B cell (primary cell): ENCODE data around the gene LHPP. TPM values are rescaled to one million over a fixed set of nuclear protein-coding genes. Genes with fewer than 3 reads are reported as not detected.
"Not testable (repeated sequence)": the region's sequence is repeated elsewhere in the genome, so short reads cannot be mapped to it uniquely, and the experiment has no call there.

ENCODE experiments used
- ATAC-seq: fragments of 200-7000 bp; cut with Tn5 transposase; one replicate; pipeline ENCODE4 v1.10.0; 2021; ENCODE audit warnings: low read depth, mild to moderate bottlenecking, moderate number of reproducible peaks, moderate library complexity
- CTCF ChIA-PET: fragments of 350-600 bp; sonication (Branson Sonifier 250); formaldehyde crosslinking; loops from one replicate; lab custom pipeline; 2021; ENCODE audit warnings: antibody characterized with exemption, inconsistent platforms; lab: Charles Lee
- POLR2A ChIA-PET: fragments of 350-600 bp; sonication (Branson Sonifier 250); formaldehyde crosslinking; loops from one replicate; lab custom pipeline; 2021; ENCODE audit warnings: antibody characterized with exemption; lab: Charles Lee
- DNase-seq: peaks from one replicate; pipeline ENCODE4 v3.0.0; 2013
- H2AFZ ChIP-seq: 2 replicates; pipeline ENCODE4 v1.6.1; 2012; ENCODE audit warnings: mild to moderate bottlenecking, low read depth, low read length; ENCODE audit not compliant: insufficient read depth, poor library complexity, severe bottlenecking
- H3K27ac ChIP-seq, 2 donors: 1 replicate in 1 of 2; 2 replicates in 1 of 2; pipeline ENCODE4 v1.5.1; 2012 to 2013; ENCODE audit warnings: low read length in 2 of 2, mild to moderate bottlenecking in 2 of 2, moderate library complexity in 1 of 2
- H3K27me3 ChIP-seq, 4 experiments: fragments of 200-600 bp in 1 of 4; sonication (generic) in 1 of 4; replicated peaks in 1 of 4; 1 replicate in 2 of 4; 2 replicates in 2 of 4; pipeline versions ENCODE4 v1.6.1 to v1.7.0; 2013 to 2016; ENCODE audit warnings: low read length in 3 of 4, mild to moderate bottlenecking in 2 of 4, mixed read lengths in 1 of 4, moderate library complexity in 1 of 4; ENCODE audit not compliant: insufficient read depth in 4 of 4, control insufficient read depth in 3 of 4; ENCODE audit errors: control extremely low read depth in 1 of 4
- H3K36me3 ChIP-seq, 2 experiments: replicated peaks in 1 of 2; 1 replicate in 1 of 2; 2 replicates in 1 of 2; pipeline versions ENCODE4 v1.6.1 to v1.7.1; 2013; ENCODE audit warnings: low read length in 1 of 2; ENCODE audit not compliant: insufficient read depth in 2 of 2, control insufficient read depth in 1 of 2; ENCODE audit errors: control extremely low read depth in 1 of 2, extremely low read depth in 1 of 2
- H3K4me1 ChIP-seq, 2 donors: fragments of 200-600 bp in 1 of 2; sonication (generic) in 1 of 2; 1 replicate in 1 of 2; 2 replicates in 1 of 2; pipeline versions ENCODE4 v1.5.1 to v1.6.1; 2013 to 2017; ENCODE audit warnings: low read length in 2 of 2; ENCODE audit not compliant: control insufficient read depth in 2 of 2, insufficient read depth in 2 of 2
- H3K4me2 ChIP-seq: replicated peaks from 2 replicates; pipeline ENCODE3; 2012; ENCODE audit warnings: mild to moderate bottlenecking, low read depth, low read length; ENCODE audit not compliant: poor library complexity, severe bottlenecking
- H3K4me3 ChIP-seq, 5 experiments: fragments of 200-600 bp in 1 of 5; sonication (generic) in 1 of 5; 1 replicate in 3 of 5; 2 replicates in 2 of 5; pipeline versions ENCODE4 v1.5.1 to v1.7.0; 2011 to 2016; ENCODE audit warnings: low read length in 4 of 5, mild to moderate bottlenecking in 4 of 5, low read depth in 2 of 5, control low read depth in 1 of 5, moderate library complexity in 1 of 5; ENCODE audit not compliant: insufficient read depth in 1 of 5; ENCODE audit errors: control extremely low read depth in 1 of 5, extremely low read depth in 1 of 5
- H3K79me2 ChIP-seq: fragments of 200-600 bp; sonication (generic); one replicate; pipeline ENCODE4 v1.6.0; 2016; ENCODE audit warnings: low read length; ENCODE audit not compliant: control insufficient read depth, insufficient read depth
- H3K9ac ChIP-seq: fragments of 200-600 bp; sonication (generic); 2 replicates; pipeline ENCODE4 v1.6.1; 2017; ENCODE audit warnings: mild to moderate bottlenecking, low read length, moderate library complexity
- H3K9me3 ChIP-seq, 3 donors: one replicate each; pipeline versions ENCODE4 v1.6.1 to v1.7.1; 2013; ENCODE audit warnings: low read length in 2 of 3; ENCODE audit not compliant: control insufficient read depth in 2 of 3, insufficient read depth in 1 of 3; ENCODE audit errors: control extremely low read depth in 1 of 3
- H4K20me1 ChIP-seq: 2 replicates; pipeline ENCODE4 v1.6.0; 2012; ENCODE audit warnings: mild to moderate bottlenecking, low read length; ENCODE audit not compliant: insufficient read depth, control insufficient read depth, poor library complexity, severe bottlenecking
- H3K27ac Mint-ChIP-seq: one replicate; pipeline ENCODE4 v1.8.0; 2021; ENCODE audit warnings: mixed read lengths
- H3K27me3 Mint-ChIP-seq: one replicate; pipeline ENCODE4 v1.8.0; 2021; ENCODE audit warnings: mixed read lengths
- H3K4me1 Mint-ChIP-seq: one replicate; pipeline ENCODE4 v1.8.0; 2021; ENCODE audit warnings: mixed read lengths
- H3K4me3 Mint-ChIP-seq: one replicate; pipeline ENCODE4 v1.8.0; 2021; ENCODE audit warnings: mixed read lengths
- H3K9me3 Mint-ChIP-seq: one replicate; pipeline ENCODE4 v1.8.0; 2022; ENCODE audit warnings: mixed read lengths; ENCODE audit not compliant: insufficient read depth
- EZH2 ChIP-seq: IDR thresholded peaks from 2 replicates; pipeline ENCODE4 v1.6.1; 2012; ENCODE audit warnings: borderline replicate concordance, low read depth, mild to moderate bottlenecking, moderate library complexity, low read length; ENCODE audit not compliant: insufficient read depth, poor library complexity, severe bottlenecking
- WGBS: methylation state at CpG from one replicate; pipeline ENCODE4 v1.1.5; 2013; ENCODE audit warnings: missing lambda C conversion rate; ENCODE audit not compliant: insufficient coverage; 5-methylcytosine and 5-hydroxymethylcytosine counted together
- intact Hi-C: fragments of 100-400 bp; cut with micrococcal nuclease; formaldehyde crosslinking; loops from one replicate; pipeline ENCODE4 v1.10.0; 2022
- polyA plus RNA-seq: library from polyadenylated mRNA; depleted of rRNA; stranded (reverse); fragments of >200 nt; gene quantifications from 2 replicates; pipeline ENCODE4 v1.2.3, GENCODE V29; 2012
- total RNA-seq, 2 donors: library from RNA; stranded (reverse); fragments of 120-200 nt in 1 of 2; gene quantifications; 1 replicate in 1 of 2; 2 replicates in 1 of 2; pipeline versions ENCODE4 v1.2.3 to v1.2.4, GENCODE V29; 2013 to 2022
- TF ChIP-seq, protein P1 (sequence below): fragments of 200-600 bp; IDR thresholded peaks from one replicate; pipeline ENCODE4 v1.8.0; 2022; ENCODE audit warnings: antibody characterized with exemption, mild to moderate bottlenecking

LHPP gene
- total and polyA plus RNA-seq, 2 donors (not counting 1 experiment from before 2014, with no cell fraction given), result 60.2 to 83.5 TPM

DNA sequence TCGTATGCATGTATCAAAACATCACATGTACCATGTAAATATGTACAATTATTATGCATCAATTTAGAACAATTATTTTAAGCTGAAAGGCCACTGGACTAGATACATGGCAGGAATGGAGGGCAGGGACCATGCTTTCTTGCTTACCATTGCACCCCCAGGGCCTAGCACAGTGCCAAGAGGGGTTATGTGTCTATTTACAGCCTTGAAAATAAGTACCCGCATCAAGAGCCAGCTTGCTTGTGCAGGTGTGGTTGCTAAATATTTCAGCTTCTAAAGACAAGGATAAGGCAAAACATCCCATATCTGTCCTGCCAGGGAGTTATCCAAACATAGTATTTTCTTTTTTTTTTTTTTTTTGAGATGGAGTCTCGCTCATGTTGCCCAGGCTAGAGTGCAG is 28.2 kb upstream of the LHPP start:
- no peak overlapping the region for H3K9ac ChIP-seq
- WGBS, result 60% methylated on average over 1 of the region's 3 CpGs
- peaks cover 4 to 10% of the 10 kb centered on the region in 2 donors for H3K4me1 ChIP-seq
- no peaks in the 10 kb centered on the region for H4K20me1 ChIP-seq
- no peaks in the 10 kb centered on the region for H3K36me3 ChIP-seq
- Mint-ChIP-seq H3K9me3 (no peaks in the 10 kb centered on the region), H3K4me3 (no peak overlapping the region), H3K27me3 (peaks cover 21% of the 10 kb centered on the region), H3K27ac (no peak overlapping the region), H3K4me1 (peaks cover 6% of the 10 kb centered on the region)
- DNase-seq, result no peak
- peaks cover 0 to 9% (median 4%) of the 10 kb centered on the region in 4 experiments for H3K27me3 ChIP-seq
- CTCF ChIA-PET, result no interaction called here
- POLR2A ChIA-PET, result interaction anchor here (0.6 kb wide), 1 partner anchor 327 kb away, joined by 3 read pairs; no protein-coding TSS in a partner anchor
- no peak overlapping the region for H3K27ac ChIP-seq
- no peak overlapping the region for H3K4me3 ChIP-seq
- no peaks in the 10 kb centered on the region for H3K79me2 ChIP-seq
- no peak overlapping the region for H3K4me2 ChIP-seq
- H3K9me3 ChIP-seq, result no peaks in the 10 kb centered on the region
- intact Hi-C loops, result no loop called here
- ATAC-seq, result no peak
- TF ChIP-seq, protein P1, sequence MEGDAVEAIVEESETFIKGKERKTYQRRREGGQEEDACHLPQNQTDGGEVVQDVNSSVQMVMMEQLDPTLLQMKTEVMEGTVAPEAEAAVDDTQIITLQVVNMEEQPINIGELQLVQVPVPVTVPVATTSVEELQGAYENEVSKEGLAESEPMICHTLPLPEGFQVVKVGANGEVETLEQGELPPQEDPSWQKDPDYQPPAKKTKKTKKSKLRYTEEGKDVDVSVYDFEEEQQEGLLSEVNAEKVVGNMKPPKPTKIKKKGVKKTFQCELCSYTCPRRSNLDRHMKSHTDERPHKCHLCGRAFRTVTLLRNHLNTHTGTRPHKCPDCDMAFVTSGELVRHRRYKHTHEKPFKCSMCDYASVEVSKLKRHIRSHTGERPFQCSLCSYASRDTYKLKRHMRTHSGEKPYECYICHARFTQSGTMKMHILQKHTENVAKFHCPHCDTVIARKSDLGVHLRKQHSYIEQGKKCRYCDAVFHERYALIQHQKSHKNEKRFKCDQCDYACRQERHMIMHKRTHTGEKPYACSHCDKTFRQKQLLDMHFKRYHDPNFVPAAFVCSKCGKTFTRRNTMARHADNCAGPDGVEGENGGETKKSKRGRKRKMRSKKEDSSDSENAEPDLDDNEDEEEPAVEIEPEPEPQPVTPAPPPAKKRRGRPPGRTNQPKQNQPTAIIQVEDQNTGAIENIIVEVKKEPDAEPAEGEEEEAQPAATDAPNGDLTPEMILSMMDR, result no peak
- TF ChIP-seq EZH2, result no peak
- no peak overlapping the region for H2AFZ ChIP-seq

DNA sequence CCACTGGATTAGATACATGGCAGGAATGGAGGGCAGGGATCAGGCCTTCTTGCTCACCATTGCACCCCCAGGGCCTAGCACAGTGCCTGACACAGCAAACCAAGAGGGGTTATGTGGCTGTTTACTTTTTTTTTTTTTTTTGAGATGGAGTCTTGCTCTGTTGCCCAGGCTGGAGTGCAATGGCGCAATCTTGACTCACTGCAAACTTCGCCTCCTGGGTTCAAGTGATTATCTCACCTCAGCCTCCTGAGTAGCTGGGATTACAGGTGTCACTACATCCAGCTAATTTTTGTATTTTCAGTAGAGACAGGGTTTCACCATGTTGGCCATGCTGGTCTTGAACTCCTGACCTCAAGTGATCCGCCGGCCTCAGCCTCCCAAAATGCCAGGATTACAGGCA is 25.9 kb upstream of the LHPP start:
- POLR2A ChIA-PET, result interaction anchor here (0.6 kb wide), 1 partner anchor 865 kb away, joined by 4 read pairs; no protein-coding TSS in a partner anchor
- intact Hi-C loops, H3K79me2 ChIP-seq, H3K4me1 ChIP-seq, H3K27ac ChIP-seq, H3K4me3 Mint-ChIP-seq, ATAC-seq, H3K4me3 ChIP-seq, H3K27me3 ChIP-seq, CTCF ChIA-PET, H3K27ac Mint-ChIP-seq, H4K20me1 ChIP-seq, H3K4me2 ChIP-seq, H2AFZ ChIP-seq, H3K9me3 ChIP-seq, H3K9me3 Mint-ChIP-seq, H3K4me1 Mint-ChIP-seq, DNase-seq, H3K36me3 ChIP-seq, H3K9ac ChIP-seq: not testable (repeated sequence)
- peaks cover 20% of the 10 kb centered on the region for H3K27me3 Mint-ChIP-seq
- WGBS, result 100% methylated on average over 2 of the region's 4 CpGs
